ENCODE data around the gene ARHGEF40.

ARHGEF40 gene

GRCh38 chr14:21059842-21060613, 10.1 kb upstream of the ARHGEF40 start:
- no peak for DNase-seq (ENCODE audit: low read depth)

DNA sequence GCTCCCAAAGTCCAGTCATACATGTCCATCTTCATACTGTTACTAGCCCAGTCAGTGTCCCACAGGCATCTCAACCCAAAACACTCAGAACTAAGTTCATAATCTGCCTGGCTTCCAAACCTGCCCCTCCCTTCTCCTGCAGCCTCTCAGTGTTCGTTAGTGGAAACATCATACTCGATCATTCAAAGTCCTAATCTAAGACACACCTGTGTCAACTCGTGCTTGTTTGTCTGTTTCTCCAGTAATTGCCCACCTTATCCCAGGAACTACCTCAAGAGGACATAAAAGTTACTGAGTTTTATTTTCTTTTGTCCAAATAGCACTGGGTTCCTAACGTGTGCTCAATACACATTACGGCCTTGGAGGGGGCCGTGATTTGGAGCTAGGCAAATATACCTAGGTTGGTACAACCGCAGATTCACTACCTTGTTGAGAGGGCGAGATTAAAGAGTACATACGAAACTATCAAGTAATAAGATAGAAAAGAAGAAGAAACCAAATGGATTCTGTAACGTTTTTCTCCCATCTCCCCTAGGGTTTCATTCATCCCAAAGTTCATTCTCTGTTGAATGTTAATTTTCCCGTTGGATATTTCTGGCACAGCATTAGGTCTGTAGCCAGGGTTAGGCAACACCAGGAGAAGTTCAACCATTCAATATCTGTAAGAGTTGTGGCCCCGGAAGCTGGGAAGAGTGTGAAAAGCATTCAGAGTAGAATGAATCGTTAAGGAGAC, 9.3 kb upstream of the ARHGEF40 start:
- DNase-seq (ENCODE audit: low read depth) = no peak

- DNase-seq (ENCODE audit: low read depth) = no peak
These were observed 8.8 kb upstream of the ARHGEF40 start for GRCh38 chr14:21061347-21061668.

DNA sequence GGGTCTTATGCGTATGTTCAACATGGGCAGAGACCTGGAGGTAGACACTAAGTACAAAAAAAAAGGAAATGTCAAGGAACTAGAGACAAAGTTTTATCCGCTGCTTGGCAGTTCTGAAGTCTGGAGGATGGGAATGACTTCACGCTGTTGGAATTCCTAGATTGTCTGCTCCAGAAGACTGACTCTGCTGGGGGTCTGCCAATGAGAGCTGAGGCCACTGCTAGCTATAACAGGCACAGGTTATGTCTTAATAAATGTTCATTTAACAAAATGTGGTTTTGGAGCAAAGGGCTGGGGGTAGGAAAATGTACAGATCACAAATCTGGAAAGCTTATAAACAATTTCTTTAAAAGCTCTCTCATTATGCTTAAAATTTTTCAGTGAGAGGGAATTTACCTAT, 6.6 kb upstream of the ARHGEF40 start:
- DNase-seq (ENCODE audit: low read depth) = peak; percentile 67

GRCh38 chr14:21066882-21067502, 3.1 kb upstream of the ARHGEF40 start:
- DNase-seq (ENCODE audit: low read depth) = no peak

- DNase-seq (ENCODE audit: low read depth) = peak; percentile 37
These were observed 1.4 kb upstream of the ARHGEF40 start for GRCh38 chr14:21068521-21069387.

GRCh38 chr14:21069388-21070082, 569 bp upstream of the ARHGEF40 start:
- DNase-seq (ENCODE audit: low read depth) = no peak

DNA sequence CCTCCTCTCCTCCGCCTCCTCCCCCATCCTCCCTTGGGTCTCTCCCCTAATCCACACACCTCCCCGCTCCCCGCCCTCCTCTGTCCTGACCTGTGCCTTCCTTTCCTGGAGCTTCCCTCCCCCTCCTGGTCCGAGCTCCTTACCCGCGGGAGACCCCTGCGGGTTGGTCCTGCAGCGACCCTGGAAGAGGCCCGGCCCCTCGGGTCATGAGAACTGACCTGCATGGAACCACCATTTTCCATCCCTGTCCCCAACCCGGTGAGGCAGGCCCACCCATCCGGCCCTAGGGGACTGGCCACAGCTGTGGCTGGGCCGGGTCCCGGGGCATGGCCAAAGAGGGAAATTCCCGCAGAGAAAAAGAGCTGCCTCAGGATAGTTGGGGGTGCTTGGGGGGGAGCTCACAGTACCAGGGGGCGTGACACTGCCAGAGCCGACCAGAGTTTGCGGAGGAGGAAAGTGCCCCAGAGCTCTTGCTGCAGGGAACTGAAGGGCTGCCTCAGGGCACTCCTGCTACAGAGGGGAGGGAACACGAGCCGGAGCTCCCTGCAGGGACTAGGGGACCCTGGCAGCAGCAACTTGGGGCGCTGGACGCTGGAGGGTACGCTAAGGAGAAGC, 613 bp downstream of the ARHGEF40 start:
- DNase-seq (ENCODE audit: low read depth) = peak; percentile 63

GRCh38 chr14:21071225-21072030, 1.3 kb downstream of the ARHGEF40 start:
- DNase-seq (ENCODE audit: low read depth) = peak; percentile 98

DNA sequence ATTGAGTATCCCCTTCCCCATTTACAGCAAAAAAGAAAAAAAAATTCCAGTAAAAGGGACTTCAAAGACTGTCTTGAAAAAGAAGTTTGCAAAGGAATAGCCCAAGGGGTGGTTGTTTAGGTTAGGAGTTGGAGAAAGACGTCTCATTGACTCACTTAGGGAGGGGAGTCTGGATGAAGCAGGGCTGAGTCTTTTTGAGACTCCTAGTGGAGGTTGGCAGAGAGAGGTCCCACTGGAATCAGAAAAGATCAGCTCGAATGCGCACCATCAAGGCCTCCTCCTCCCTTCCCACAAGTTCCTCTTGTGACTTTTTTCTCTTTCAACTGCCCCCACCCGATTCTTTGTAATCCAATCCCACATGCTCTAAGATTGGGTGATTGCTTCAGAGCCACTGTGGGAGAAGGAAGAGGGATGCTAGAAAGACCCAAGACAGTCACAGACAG, 1.9 kb downstream of the ARHGEF40 start:
- peak; percentile 95 for DNase-seq (ENCODE audit: low read depth)

DNA sequence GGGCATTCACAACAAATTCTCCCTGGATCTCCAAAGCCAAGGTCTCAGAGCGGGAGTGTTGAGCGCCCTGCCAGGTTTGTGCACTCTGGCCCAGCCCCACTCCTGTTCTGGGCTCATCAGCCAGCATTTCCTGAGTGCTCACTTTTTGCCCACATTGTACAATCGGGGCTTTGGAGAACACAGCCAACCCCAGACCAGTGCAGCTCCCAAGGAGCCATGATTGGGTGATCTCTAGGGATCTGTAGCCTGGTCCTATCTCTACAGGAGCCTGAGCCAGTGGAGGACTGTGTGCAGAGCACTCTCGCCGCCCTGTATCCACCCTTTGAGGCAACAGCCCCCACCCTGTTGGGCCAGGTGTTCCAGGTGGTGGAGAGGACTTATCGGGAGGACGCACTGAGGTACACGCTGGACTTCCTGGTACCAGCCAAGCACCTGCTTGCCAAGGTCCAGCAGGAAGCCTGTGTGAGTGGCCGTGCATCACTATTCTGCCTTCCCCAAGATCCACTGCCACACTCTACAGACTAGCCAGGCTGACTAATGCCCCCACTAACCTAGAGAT, 2.8 kb downstream of the ARHGEF40 start:
- no peak for DNase-seq (ENCODE audit: low read depth)

GRCh38 chr14:21073921-21074320, 3.8 kb downstream of the ARHGEF40 start:
- DNase-seq (ENCODE audit: low read depth) = no peak

DNA sequence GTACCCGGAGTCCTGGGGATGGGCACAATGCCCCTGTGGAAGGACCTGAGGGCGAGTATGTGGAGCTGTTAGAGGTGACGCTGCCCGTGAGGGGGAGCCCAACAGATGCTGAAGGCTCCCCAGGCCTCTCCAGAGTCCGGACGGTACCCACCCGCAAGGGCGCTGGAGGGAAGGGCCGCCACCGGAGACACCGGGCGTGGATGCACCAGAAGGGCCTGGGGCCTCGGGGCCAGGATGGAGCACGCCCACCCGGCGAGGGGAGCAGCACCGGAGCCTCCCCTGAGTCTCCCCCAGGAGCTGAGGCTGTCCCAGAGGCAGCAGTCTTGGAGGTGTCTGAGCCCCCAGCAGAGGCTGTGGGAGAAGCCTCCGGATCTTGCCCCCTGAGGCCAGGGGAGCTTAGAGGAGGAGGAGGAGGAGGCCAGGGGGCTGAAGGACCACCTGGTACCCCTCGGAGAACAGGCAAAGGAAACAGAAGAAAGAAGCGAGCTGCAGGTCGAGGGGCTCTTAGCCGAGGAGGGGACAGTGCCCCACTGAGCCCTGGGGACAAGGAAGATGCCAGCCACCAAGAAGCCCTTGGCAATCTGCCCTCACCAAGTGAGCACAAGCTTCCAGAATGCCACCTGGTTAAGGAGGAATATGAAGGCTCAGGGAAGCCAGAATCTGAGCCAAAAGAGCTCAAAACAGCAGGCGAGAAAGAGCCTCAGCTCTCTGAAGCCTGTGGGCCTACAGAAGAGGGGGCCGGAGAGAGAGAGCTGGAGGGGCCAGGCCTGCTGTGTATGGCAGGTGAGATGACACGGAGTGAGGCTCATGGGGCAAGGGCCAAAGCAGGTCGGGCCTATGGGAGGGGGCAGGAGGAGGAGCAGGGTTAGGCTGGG, 4.5 kb downstream of the ARHGEF40 start:
- no peak for DNase-seq (ENCODE audit: low read depth)

DNA sequence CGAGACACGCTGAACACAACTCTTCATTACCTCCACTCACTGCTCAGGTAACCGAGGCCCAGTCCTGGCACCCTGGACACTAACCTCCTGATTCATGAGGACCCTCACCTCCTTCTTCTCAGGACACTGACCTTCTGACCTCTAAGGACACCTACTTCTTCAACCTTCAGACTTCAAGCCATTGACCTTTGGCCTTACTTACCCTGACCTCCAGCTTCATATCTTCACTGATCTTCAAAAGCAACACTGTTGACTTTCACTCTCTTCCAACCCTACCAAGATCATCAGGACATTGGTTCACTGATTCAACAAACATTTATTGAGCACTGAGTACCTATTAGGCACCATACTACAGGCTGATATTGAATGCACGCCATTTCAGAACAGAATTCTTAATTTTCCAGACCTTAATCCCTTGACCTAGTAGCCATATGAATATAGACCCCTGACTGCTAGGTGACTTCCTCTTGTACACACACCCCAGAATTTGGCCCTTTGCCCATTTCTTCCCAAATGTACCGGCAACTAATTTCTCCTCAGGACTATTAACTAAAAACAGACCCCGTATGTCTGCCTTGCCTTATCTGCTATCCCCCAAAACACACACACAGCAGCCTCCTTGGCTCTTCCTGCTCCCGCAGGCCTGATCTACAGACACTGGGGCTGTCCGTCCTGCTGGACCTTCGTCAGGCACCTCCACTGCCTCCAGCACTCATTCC, 5.8 kb downstream of the ARHGEF40 start:
- no peak for DNase-seq (ENCODE audit: low read depth)

DNA sequence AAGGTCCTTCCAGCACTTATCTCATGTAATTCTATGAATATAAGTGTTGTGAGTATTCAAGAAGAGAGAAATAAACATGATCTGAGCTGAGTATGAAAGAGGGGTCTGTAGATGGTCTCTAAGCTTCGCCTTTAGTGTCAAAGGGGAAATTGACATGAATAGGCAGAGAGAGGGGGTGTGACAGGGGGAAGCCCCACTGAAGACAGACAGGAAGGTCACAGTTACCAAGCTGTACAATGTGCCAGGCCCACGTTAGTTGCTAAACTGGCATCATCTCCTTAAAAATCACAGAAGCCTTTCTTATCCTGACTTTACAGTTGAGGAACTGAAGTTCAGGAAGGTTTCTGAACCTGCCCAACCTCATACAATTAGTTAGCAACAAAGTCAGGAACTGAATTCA, 7.6 kb downstream of the ARHGEF40 start:
- no peak for DNase-seq (ENCODE audit: low read depth)

- DNase-seq (ENCODE audit: low read depth) = no peak
These were observed 8.2 kb downstream of the ARHGEF40 start for GRCh38 chr14:21078287-21078686.

DNA sequence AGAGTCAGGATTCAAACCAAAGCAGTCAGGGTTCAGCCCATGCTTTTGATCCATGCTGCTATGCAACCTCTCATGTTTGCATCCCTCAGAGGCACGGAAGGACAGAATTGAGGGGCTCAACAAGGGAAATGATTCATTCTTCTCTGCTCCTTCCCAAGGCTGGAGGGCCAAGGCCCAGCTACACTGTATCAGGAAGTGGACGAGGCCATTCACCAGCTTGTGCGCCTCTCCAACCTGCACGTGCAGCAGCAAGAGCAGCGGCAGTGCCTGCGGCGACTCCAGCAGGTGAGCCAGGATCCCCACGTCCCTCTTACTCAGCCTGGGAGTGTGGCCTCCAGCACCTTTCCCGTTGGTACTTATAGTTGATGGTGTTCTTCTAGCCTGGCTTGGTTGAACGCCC, 8.6 kb downstream of the ARHGEF40 start:
- no peak for DNase-seq (ENCODE audit: low read depth)

GRCh38 chr14:21081521-21082142, 11.5 kb downstream of the ARHGEF40 start:
- no peak for DNase-seq (ENCODE audit: low read depth)
